HEK293 (cell line): ENCODE results near the gene CFAP43.

Experiments used
- CTCF ChIA-PET: fragments of 350-600 bp; formaldehyde crosslinking; extraction: SDS; loops from one replicate; lab custom pipeline; 2021; ENCODE audit warnings: antibody characterized with exemption; lab: Yijun Ruan, JAX
- POLR2A ChIA-PET: fragments of 300-600 bp; formaldehyde crosslinking; extraction: SDS; loops from one replicate; lab custom pipeline; 2020; ENCODE audit warnings: antibody characterized with exemption, inconsistent platforms; lab: Yijun Ruan, JAX
- H3K27ac ChIP-seq: fragments of 200-500 bp; sonication (Bioruptor generic); 2 replicates; pipeline ENCODE4 v1.5.1; 2014; ENCODE audit warnings: low read depth, low read length, control low read depth, inconsistent platforms; ENCODE audit errors: extremely low read depth
- H3K36me3 ChIP-seq, 2 experiments: fragments of 200-500 bp in 1 of 2; sonication (Bioruptor generic) in 1 of 2; 1 replicate in 1 of 2; 2 replicates in 1 of 2; pipeline ENCODE4 v1.5.1; 2014 to 2017; ENCODE audit warnings: inconsistent platforms in 2 of 2, low read length in 2 of 2; ENCODE audit not compliant: control insufficient read depth in 2 of 2, insufficient read depth in 1 of 2
- H3K4me1 ChIP-seq: fragments of 200-500 bp; sonication (Bioruptor generic); 2 replicates; pipeline ENCODE4 v1.5.1; 2014; ENCODE audit warnings: mild to moderate bottlenecking, low read length, inconsistent platforms; ENCODE audit not compliant: control insufficient read depth, insufficient read depth
- H3K4me3 ChIP-seq: 2 replicates; pipeline ENCODE4 v1.5.1; 2011; ENCODE audit warnings: low read depth, mild to moderate bottlenecking, control low read depth, low read length, moderate library complexity
- H3K9me3 ChIP-seq: fragments of 200-500 bp; sonication (Bioruptor generic); 2 replicates; pipeline ENCODE4 v1.5.1; 2014; ENCODE audit warnings: low read depth, low read length, inconsistent platforms; ENCODE audit not compliant: control insufficient read depth, insufficient read depth
- PRDM10 ChIP-seq: fragments of 450-650 bp; formaldehyde crosslinking; IDR thresholded peaks from 2 replicates; pipeline ENCODE4 v1.5.1; 2016; ENCODE audit warnings: missing biosample characterization, missing genetic modification characterization
- RBAK ChIP-seq: fragments of 450-650 bp; formaldehyde crosslinking; IDR thresholded peaks from 2 replicates; pipeline ENCODE4 v1.5.1; 2016; ENCODE audit warnings: missing biosample characterization, missing genetic modification characterization
- REST ChIP-seq: fragments of 450-650 bp; formaldehyde crosslinking; IDR thresholded peaks from 2 replicates; pipeline ENCODE4 v1.5.1; 2016; ENCODE audit warnings: missing biosample characterization, missing genetic modification characterization
- SCRT1 ChIP-seq: fragments of 450-650 bp; formaldehyde crosslinking; IDR thresholded peaks from 2 replicates; pipeline ENCODE4 v1.5.1; 2016; ENCODE audit warnings: missing biosample characterization, missing genetic modification characterization, borderline replicate concordance
- YY2 ChIP-seq: fragments of 450-650 bp; formaldehyde crosslinking; IDR thresholded peaks from 2 replicates; pipeline ENCODE4 v1.5.1; 2016; ENCODE audit warnings: missing biosample characterization, missing genetic modification characterization
- ZBTB8A ChIP-seq: fragments of 450-650 bp; formaldehyde crosslinking; IDR thresholded peaks from 2 replicates; pipeline ENCODE4 v1.5.1; 2016; ENCODE audit warnings: missing biosample characterization, missing genetic modification characterization
- ZNF112 ChIP-seq: fragments of 450-650 bp; formaldehyde crosslinking; IDR thresholded peaks from 2 replicates; pipeline ENCODE4 v1.5.0; 2017; ENCODE audit warnings: missing biosample characterization, missing genetic modification characterization
- ZNF138 ChIP-seq: fragments of 450-650 bp; formaldehyde crosslinking; IDR thresholded peaks from 2 replicates; pipeline ENCODE4 v1.5.1; 2016; ENCODE audit warnings: missing biosample characterization, missing genetic modification characterization, borderline replicate concordance
- ZNF184 ChIP-seq: fragments of 450-650 bp; IDR thresholded peaks from 2 replicates; pipeline ENCODE4 v1.5.1; 2018; ENCODE audit warnings: missing biosample characterization, mild to moderate bottlenecking, missing genetic modification characterization
- ZNF248 ChIP-seq: fragments of 450-650 bp; formaldehyde crosslinking; IDR thresholded peaks from 2 replicates; pipeline ENCODE4 v1.5.1; 2017; ENCODE audit warnings: missing biosample characterization, missing genetic modification characterization
- ZNF292 ChIP-seq: fragments of 450-650 bp; formaldehyde crosslinking; IDR thresholded peaks from 2 replicates; pipeline ENCODE4 v1.5.1; 2016; ENCODE audit warnings: low read depth, missing biosample characterization, missing genetic modification characterization, borderline replicate concordance
- ZNF335 ChIP-seq: fragments of 450-650 bp; formaldehyde crosslinking; conservative IDR thresholded peaks from 2 replicates; pipeline ENCODE4 v1.5.1; 2016; ENCODE audit warnings: missing biosample characterization, missing genetic modification characterization
- ZNF366 ChIP-seq: fragments of 450-650 bp; formaldehyde crosslinking; conservative IDR thresholded peaks from 2 replicates; pipeline ENCODE4 v1.5.1; 2016; ENCODE audit warnings: missing biosample characterization, missing genetic modification characterization
- ZNF404 ChIP-seq: fragments of 450-650 bp; formaldehyde crosslinking; IDR thresholded peaks from 2 replicates; pipeline ENCODE4 v1.5.1; 2017; ENCODE audit warnings: missing biosample characterization, missing genetic modification characterization
- ZNF555 ChIP-seq: fragments of 450-650 bp; formaldehyde crosslinking; conservative IDR thresholded peaks from 2 replicates; pipeline ENCODE4 v1.5.1; 2017; ENCODE audit warnings: missing biosample characterization, mild to moderate bottlenecking, missing genetic modification characterization, inconsistent platforms
- ZNF600 ChIP-seq: fragments of 450-650 bp; formaldehyde crosslinking; IDR thresholded peaks from 2 replicates; pipeline ENCODE4 v1.5.1; 2016; ENCODE audit warnings: missing biosample characterization, missing genetic modification characterization
- ZNF707 ChIP-seq: fragments of 450-650 bp; formaldehyde crosslinking; IDR thresholded peaks from 2 replicates; pipeline ENCODE4 v1.5.1; 2016; ENCODE audit warnings: missing biosample characterization, missing genetic modification characterization
- ZXDB ChIP-seq: fragments of 450-650 bp; formaldehyde crosslinking; IDR thresholded peaks from 2 replicates; pipeline ENCODE4 v1.5.1; 2016; ENCODE audit warnings: missing biosample characterization, missing genetic modification characterization

The CFAP43 gene

GRCh38 chr10:104268713-104269645 is 36.8 kb upstream of the CFAP43 start, which contains the start of gene GSTO2 (continued):
- TF ChIP-seq PRDM10 (tag by site-specific recombination) (peak; percentile 98), ZXDB (tag by site-specific recombination) (peak; percentile 39; the same call in 1 of the 2 replicates), ZNF335 (peak; percentile 88), ZNF112 (tag by site-specific recombination) (no peak), REST (tag by site-specific recombination) (0 out of 2 replicates have a peak, but pooled peaks have one; percentile 47)

- TF ChIP-seq RBAK (tag by site-specific recombination), result no peak
- TF ChIP-seq ZNF707 (tag by site-specific recombination), result no peak
- no peak for TF ChIP-seq ZNF138 (tag by site-specific recombination)
- no peak for TF ChIP-seq ZNF248 (tag by site-specific recombination)
- no peak for TF ChIP-seq SCRT1
- no peak for TF ChIP-seq YY2
- TF ChIP-seq ZNF600 (tag by site-specific recombination), result no peak
- no peak for TF ChIP-seq ZBTB8A (tag by site-specific recombination)
- peak overlapping the region; percentile 13; the same call in 1 of the 2 replicates for H3K27ac ChIP-seq
- H3K4me1 ChIP-seq, result 0 out of 2 replicates have a peak, but pooled peaks cover 2% of the 10 kb centered on the region
- ChIA-PET POLR2A (interaction anchor here (1.0 to 4.0 kb wide), 6 partner anchors 9 to 85 kb away, joined by 3 to 44 read pairs (median 5); partner anchors contain the start of genes CFAP58, GSTO1 and ITPRIP), CTCF (interaction anchor here (1.0 kb wide), 1 partner anchor 33 kb away, joined by 4 read pairs; no protein-coding TSS in a partner anchor)
- H3K4me3 ChIP-seq, result peak overlapping the region; percentile 94
- peaks cover 25 to 52% of the 10 kb centered on the region in 2 experiments for H3K36me3 ChIP-seq
- H3K9me3 ChIP-seq, result no peaks in the 10 kb centered on the region
Measured at GRCh38 chr10:104268405-104268712, 36.2 kb upstream of the CFAP43 start.

GRCh38 chr10:104267721-104268404 is 35.7 kb upstream of the CFAP43 start:
- ChIA-PET CTCF (interaction anchor here (0.7 to 1.0 kb wide), 3 partner anchors 10 to 322 kb away, joined by 3 to 5 read pairs (median 4); no protein-coding TSS in a partner anchor), POLR2A (interaction anchor here (1.3 to 4.0 kb wide), 2 partner anchors 10 to 14 kb away, joined by 4 to 44 read pairs; partner anchors contain the start of gene GSTO1)
- Histone ChIP-seq H3K4me3 (peak overlapping the region; percentile 94), H3K4me1 (0 out of 2 replicates have a peak, but pooled peaks cover 2% of the 10 kb centered on the region), H3K9me3 (no peaks in the 10 kb centered on the region), H3K27ac (no peak overlapping the region; the same call in 1 of the 2 replicates), H3K36me3 (peaks cover 30 to 57% of the 10 kb centered on the region in 2 experiments)
- TF ChIP-seq ZNF404 (tag by site-specific recombination) (no peak), ZNF366 (peak; percentile 33), ZNF555 (tag by site-specific recombination) (no peak), ZNF184 (tag by site-specific recombination) (peak; percentile 44; the same call in 1 of the 2 replicates), ZNF292 (tag by site-specific recombination) (no peak)
